Neural crest cell (in vitro differentiated cells): ENCODE measurements around the gene DNAJC1. TPM values are rescaled to one million over a fixed set of nuclear protein-coding genes. Genes with fewer than 3 reads are reported as not detected.

Experiments
- DNase-seq: peaks from one replicate; pipeline ENCODE4 v3.0.0; 2021; ENCODE audit warnings: low read depth, mixed read lengths, low spot score
- H3K27ac Mint-ChIP-seq: one replicate; pipeline ENCODE4 v1.8.0; 2021; ENCODE audit warnings: mild to moderate bottlenecking, mixed read lengths; ENCODE audit not compliant: unreplicated experiment
- H3K27me3 Mint-ChIP-seq: 2 replicates; pipeline ENCODE4 v1.8.0; 2021; ENCODE audit warnings: low read depth, mild to moderate bottlenecking, mixed read lengths
- H3K36me3 Mint-ChIP-seq: 2 replicates; pipeline ENCODE4 v1.8.0; 2021; ENCODE audit warnings: low read depth, mild to moderate bottlenecking, mixed read lengths
- H3K4me1 Mint-ChIP-seq: 2 replicates; pipeline ENCODE4 v1.8.0; 2021; ENCODE audit warnings: mixed read lengths
- H3K4me3 Mint-ChIP-seq: one replicate; pipeline ENCODE4 v1.8.0; 2021; ENCODE audit warnings: mild to moderate bottlenecking, mixed read lengths
- H3K9me3 Mint-ChIP-seq: 2 replicates; pipeline ENCODE4 v1.8.0; 2021; ENCODE audit warnings: mixed read lengths
- total RNA-seq: library from RNA; stranded (reverse); gene quantifications from 2 replicates; pipeline ENCODE4 v1.2.1, GENCODE V29; 2021
- TF ChIP-seq, protein P1 (sequence below): fragments of 200-600 bp; sonication (generic); conservative IDR thresholded peaks from 2 replicates; pipeline ENCODE4 v1.5.0; 2021; ENCODE audit warnings: antibody characterized with exemption, mild to moderate bottlenecking

Gene DNAJC1
- total RNA-seq, 1 donor from 2014 or later = 34.3 TPM

- TF ChIP-seq, protein P1, sequence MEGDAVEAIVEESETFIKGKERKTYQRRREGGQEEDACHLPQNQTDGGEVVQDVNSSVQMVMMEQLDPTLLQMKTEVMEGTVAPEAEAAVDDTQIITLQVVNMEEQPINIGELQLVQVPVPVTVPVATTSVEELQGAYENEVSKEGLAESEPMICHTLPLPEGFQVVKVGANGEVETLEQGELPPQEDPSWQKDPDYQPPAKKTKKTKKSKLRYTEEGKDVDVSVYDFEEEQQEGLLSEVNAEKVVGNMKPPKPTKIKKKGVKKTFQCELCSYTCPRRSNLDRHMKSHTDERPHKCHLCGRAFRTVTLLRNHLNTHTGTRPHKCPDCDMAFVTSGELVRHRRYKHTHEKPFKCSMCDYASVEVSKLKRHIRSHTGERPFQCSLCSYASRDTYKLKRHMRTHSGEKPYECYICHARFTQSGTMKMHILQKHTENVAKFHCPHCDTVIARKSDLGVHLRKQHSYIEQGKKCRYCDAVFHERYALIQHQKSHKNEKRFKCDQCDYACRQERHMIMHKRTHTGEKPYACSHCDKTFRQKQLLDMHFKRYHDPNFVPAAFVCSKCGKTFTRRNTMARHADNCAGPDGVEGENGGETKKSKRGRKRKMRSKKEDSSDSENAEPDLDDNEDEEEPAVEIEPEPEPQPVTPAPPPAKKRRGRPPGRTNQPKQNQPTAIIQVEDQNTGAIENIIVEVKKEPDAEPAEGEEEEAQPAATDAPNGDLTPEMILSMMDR = no peak
- Mint-ChIP-seq H3K27me3 (no peaks in the 10 kb centered on the region), H3K36me3 (peaks cover 5% of the 10 kb centered on the region), H3K27ac (no peak overlapping the region), H3K9me3 (peaks cover 3% of the 10 kb centered on the region), H3K4me1 (no peaks in the 10 kb centered on the region), H3K4me3 (no peak overlapping the region)
- DNase-seq = no peak
Observed at GRCh38 chr10:21904930-21905329, 98.6 kb downstream of the DNAJC1 start.

- H3K4me1 Mint-ChIP-seq = no peaks in the 10 kb centered on the region
- no peaks in the 10 kb centered on the region for H3K9me3 Mint-ChIP-seq
- TF ChIP-seq, protein P1 = no peak
- no peak overlapping the region for H3K27ac Mint-ChIP-seq
- H3K36me3 Mint-ChIP-seq = peaks cover 10% of the 10 kb centered on the region
- H3K4me3 Mint-ChIP-seq = no peak overlapping the region
- no peak for DNase-seq
- no peaks in the 10 kb centered on the region for H3K27me3 Mint-ChIP-seq
Observed at GRCh38 chr10:21899736-21900135, 103.8 kb downstream of the DNAJC1 start.

DNA sequence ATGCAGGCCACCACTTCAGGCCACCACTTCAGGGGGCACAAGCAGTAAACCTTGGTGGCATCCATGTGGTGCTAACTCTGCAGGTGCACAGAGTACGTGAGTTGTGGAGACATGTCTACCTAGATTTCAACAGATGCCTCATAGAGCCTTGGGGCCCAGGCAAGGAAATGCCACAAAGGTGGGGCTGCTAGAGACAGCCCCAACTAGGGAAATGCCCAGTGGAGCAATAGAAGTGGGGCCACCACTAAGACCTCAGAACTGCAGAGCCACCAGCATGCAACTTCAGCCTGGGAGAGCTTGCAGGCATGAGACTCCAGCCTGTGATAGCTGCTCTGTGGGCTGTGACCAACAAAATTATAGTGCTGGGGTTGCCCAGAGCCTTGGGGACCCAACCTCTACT is 107.6 kb downstream of the DNAJC1 start:
- Mint-ChIP-seq H3K27ac (no peak overlapping the region), H3K4me1 (no peaks in the 10 kb centered on the region), H3K9me3 (peaks cover 16% of the 10 kb centered on the region), H3K4me3 (no peak overlapping the region), H3K27me3 (no peaks in the 10 kb centered on the region), H3K36me3 (peaks cover 32% of the 10 kb centered on the region)
- TF ChIP-seq, protein P1 = no peak
- DNase-seq = no peak

DNA sequence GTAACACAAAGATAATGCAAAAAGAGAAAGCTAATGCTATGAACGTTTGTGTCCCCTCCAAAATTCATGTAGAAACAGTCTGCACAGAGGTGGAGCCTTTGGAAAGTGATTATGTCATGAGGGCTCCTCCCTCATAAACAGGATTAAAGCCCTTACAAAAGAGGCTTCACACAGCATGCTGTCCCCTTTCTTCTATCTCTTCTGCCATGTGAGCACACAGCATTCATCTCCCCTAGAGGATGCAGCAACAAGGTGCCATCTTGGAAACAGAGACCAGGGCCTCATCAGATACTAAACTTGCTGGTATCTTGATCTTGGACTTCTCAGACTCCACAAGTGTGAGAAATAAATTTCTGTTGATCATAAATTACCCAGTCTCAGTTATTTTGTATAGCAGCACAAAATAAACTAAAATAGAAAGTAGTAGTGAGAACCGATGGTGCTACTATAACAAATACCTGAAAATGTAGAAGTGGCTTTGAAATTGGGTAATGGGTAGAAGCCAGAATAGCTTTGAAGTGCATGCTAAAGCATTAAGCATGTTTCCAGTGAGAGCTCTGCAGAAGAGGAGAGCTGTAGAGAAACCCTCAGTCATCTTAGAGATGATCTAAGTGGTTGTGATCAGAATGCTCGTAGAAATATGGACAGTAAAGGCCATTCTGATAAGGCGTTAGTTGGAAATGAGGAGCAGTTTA is 108.7 kb downstream of the DNAJC1 start:
- no peak for DNase-seq
- Mint-ChIP-seq H3K4me1 (peaks cover 1% of the 10 kb centered on the region), H3K4me3 (no peak overlapping the region), H3K9me3 (peaks cover 16% of the 10 kb centered on the region), H3K27me3 (no peaks in the 10 kb centered on the region), H3K27ac (no peak overlapping the region), H3K36me3 (peaks cover 36% of the 10 kb centered on the region)
- TF ChIP-seq, protein P1 = no peak

- Mint-ChIP-seq H3K9me3 (peaks cover 33% of the 10 kb centered on the region), H3K27me3 (no peaks in the 10 kb centered on the region), H3K36me3 (peaks cover 44% of the 10 kb centered on the region), H3K27ac (no peak overlapping the region), H3K4me3 (no peak overlapping the region), H3K4me1 (peaks cover 11% of the 10 kb centered on the region)
- no peak for DNase-seq
- TF ChIP-seq, protein P1 = no peak
Observed at GRCh38 chr10:21891439-21891838, 112.1 kb downstream of the DNAJC1 start.
